OCI-LY1 (cell line): ENCODE data around the gene ZNF579.

Experiments
- H2AFZ ChIP-seq: fragments of 200-600 bp; sonication (generic), shearing (Covaris generic); 2 replicates; pipeline ENCODE4 v1.6.0; 2014; ENCODE audit warnings: antibody characterized with exemption, mild to moderate bottlenecking, low read length
- H3F3A ChIP-seq: fragments of 200-600 bp; sonication (generic), shearing (Covaris generic); 2 replicates; pipeline ENCODE4 v1.6.0; 2014; ENCODE audit warnings: mild to moderate bottlenecking, antibody characterized with exemption, low read length, moderate library complexity; ENCODE audit not compliant: insufficient read depth
- H3K27ac ChIP-seq: fragments of 200-600 bp; sonication (generic); 2 replicates; pipeline ENCODE4 v1.5.1; 2014; ENCODE audit warnings: low read length, mixed run types, mild to moderate bottlenecking, low read depth; ENCODE audit not compliant: poor library complexity, severe bottlenecking
- H3K27me3 ChIP-seq: fragments of 200-600 bp; sonication (generic); 2 replicates; pipeline ENCODE4 v1.6.0; 2014; ENCODE audit warnings: antibody characterized with exemption, mild to moderate bottlenecking, low read length, moderate library complexity; ENCODE audit not compliant: insufficient read depth
- H3K36me3 ChIP-seq: fragments of 200-600 bp; sonication (generic); 2 replicates; pipeline ENCODE4 v1.6.1; 2014; ENCODE audit warnings: mild to moderate bottlenecking, antibody characterized with exemption, low read length, moderate library complexity, mixed read lengths; ENCODE audit not compliant: insufficient read depth
- H3K4me1 ChIP-seq: fragments of 200-600 bp; sonication (generic); 2 replicates; pipeline ENCODE4 v1.5.1; 2014; ENCODE audit warnings: mild to moderate bottlenecking, low read length, moderate library complexity; ENCODE audit not compliant: insufficient read depth, severe bottlenecking
- H3K4me2 ChIP-seq: fragments of 200-600 bp; sonication (generic), shearing (Covaris generic); 2 replicates; pipeline ENCODE4 v1.6.1; 2014; ENCODE audit warnings: low read length
- H3K4me3 ChIP-seq: fragments of 200-600 bp; sonication (generic); 2 replicates; pipeline ENCODE4 v1.5.1; 2014; ENCODE audit warnings: low read length, low read depth, mild to moderate bottlenecking, mixed read lengths; ENCODE audit not compliant: poor library complexity, severe bottlenecking
- H3K79me2 ChIP-seq: fragments of 200-600 bp; shearing (Covaris generic); 2 replicates; pipeline ENCODE4 v1.6.1; 2016; ENCODE audit warnings: mixed run types, low read length, mixed read lengths; ENCODE audit not compliant: insufficient read depth
- H3K9ac ChIP-seq: fragments of 200-600 bp; sonication (generic), shearing (Covaris generic); 2 replicates; pipeline ENCODE4 v1.6.1; 2014; ENCODE audit warnings: mild to moderate bottlenecking, low read length, mixed read lengths
- H3K9me2 ChIP-seq: fragments of 200-600 bp; sonication (generic), shearing (Covaris generic); 2 replicates; pipeline ENCODE4 v1.6.1; 2014; ENCODE audit warnings: low read depth, mild to moderate bottlenecking, low read length, mixed read lengths
- H3K9me3 ChIP-seq: fragments of 200-600 bp; shearing (Covaris generic); 2 replicates; pipeline ENCODE4 v1.6.1; 2014; ENCODE audit warnings: low read length, mixed read lengths
- H4K20me1 ChIP-seq: fragments of 200-600 bp; sonication (generic), shearing (Covaris generic); 2 replicates; pipeline ENCODE4 v1.6.0; 2016; ENCODE audit warnings: mild to moderate bottlenecking, low read length; ENCODE audit not compliant: insufficient read depth
- EZH2 ChIP-seq: fragments of 200-600 bp; sonication (generic), shearing (Covaris generic); IDR thresholded peaks from 2 replicates; pipeline ENCODE4 v1.8.0; 2017; ENCODE audit warnings: borderline replicate concordance, mixed run types, mild to moderate bottlenecking, antibody characterized with exemption, low read length, moderate library complexity, mixed read lengths
- TF ChIP-seq, protein P1 (sequence below): fragments of 200-600 bp; sonication (generic), shearing (Covaris generic); IDR thresholded peaks from 2 replicates; pipeline ENCODE4 v1.5.1; 2017; ENCODE audit warnings: mild to moderate bottlenecking, antibody characterized with exemption, low read length, moderate library complexity, mixed read lengths

The ZNF579 gene

DNA sequence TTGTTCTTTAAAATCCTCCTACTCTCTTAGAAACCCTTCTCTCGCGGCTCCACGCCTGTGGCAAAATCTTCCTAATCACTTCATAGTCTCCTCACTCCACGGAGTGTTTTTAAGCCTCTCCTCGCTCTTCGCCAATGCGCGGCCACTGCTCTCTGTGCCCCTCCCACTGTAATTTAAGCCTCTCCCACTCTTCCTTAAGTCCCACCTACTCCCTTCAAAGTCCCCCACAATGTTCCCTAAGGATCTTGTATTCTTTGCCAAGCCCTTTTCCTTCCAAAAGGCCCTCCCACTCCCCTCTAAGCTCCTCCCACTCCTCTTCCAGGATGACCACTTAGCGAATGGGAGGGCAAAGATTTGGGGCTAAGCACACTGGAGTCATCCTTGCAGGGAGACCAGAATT is 17.4 kb upstream of the ZNF579 start:
- Histone ChIP-seq H3K9me3 (no peaks in the 10 kb centered on the region), H4K20me1 (no peaks in the 10 kb centered on the region), H3K4me2 (no peak overlapping the region), H3K36me3 (peaks cover 20% of the 10 kb centered on the region), H3F3A (no peaks in the 10 kb centered on the region), H3K4me1 (peaks cover 11% of the 10 kb centered on the region), H3K9me2 (no peaks in the 10 kb centered on the region), H3K4me3 (no peak overlapping the region), H3K27me3 (no peaks in the 10 kb centered on the region), H3K79me2 (no peaks in the 10 kb centered on the region), H3K27ac (no peak overlapping the region), H3K9ac (no peak overlapping the region), H2AFZ (no peak overlapping the region)
- TF ChIP-seq, protein P1, sequence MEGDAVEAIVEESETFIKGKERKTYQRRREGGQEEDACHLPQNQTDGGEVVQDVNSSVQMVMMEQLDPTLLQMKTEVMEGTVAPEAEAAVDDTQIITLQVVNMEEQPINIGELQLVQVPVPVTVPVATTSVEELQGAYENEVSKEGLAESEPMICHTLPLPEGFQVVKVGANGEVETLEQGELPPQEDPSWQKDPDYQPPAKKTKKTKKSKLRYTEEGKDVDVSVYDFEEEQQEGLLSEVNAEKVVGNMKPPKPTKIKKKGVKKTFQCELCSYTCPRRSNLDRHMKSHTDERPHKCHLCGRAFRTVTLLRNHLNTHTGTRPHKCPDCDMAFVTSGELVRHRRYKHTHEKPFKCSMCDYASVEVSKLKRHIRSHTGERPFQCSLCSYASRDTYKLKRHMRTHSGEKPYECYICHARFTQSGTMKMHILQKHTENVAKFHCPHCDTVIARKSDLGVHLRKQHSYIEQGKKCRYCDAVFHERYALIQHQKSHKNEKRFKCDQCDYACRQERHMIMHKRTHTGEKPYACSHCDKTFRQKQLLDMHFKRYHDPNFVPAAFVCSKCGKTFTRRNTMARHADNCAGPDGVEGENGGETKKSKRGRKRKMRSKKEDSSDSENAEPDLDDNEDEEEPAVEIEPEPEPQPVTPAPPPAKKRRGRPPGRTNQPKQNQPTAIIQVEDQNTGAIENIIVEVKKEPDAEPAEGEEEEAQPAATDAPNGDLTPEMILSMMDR: no peak

DNA sequence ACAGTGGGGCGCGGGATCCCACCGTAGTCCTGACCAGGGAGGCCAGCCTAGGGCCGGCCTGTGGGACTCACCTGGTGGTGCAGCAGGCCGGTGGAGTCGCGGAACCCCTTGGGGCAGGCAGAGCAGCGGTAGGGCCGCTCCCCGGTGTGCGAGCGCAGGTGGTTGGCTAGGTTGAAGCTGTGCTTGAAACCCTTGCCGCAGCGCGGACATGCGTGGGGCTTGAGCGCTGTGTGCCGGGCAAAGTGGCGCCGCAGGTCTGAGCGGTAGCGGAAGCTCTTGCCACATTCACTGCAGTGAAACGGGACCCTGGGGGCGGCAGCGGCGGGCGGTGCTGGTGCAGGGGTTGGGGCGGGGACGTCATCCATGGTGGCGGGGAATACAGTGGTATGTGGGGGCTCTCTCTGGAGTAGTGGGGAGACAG is 16.9 kb upstream of the ZNF579 start:
- Histone ChIP-seq H3K36me3 (peaks cover 20% of the 10 kb centered on the region), H3K9ac (no peak overlapping the region), H3K27me3 (no peaks in the 10 kb centered on the region), H3K27ac (no peak overlapping the region), H3K79me2 (no peaks in the 10 kb centered on the region), H3K9me2 (no peaks in the 10 kb centered on the region), H4K20me1 (no peaks in the 10 kb centered on the region), H3K4me3 (no peak overlapping the region), H3K4me1 (peaks cover 11% of the 10 kb centered on the region), H3K4me2 (no peak overlapping the region), H2AFZ (no peak overlapping the region), H3F3A (no peaks in the 10 kb centered on the region), H3K9me3 (no peaks in the 10 kb centered on the region)
- no peak for TF ChIP-seq EZH2
- TF ChIP-seq, protein P1: no peak

DNA sequence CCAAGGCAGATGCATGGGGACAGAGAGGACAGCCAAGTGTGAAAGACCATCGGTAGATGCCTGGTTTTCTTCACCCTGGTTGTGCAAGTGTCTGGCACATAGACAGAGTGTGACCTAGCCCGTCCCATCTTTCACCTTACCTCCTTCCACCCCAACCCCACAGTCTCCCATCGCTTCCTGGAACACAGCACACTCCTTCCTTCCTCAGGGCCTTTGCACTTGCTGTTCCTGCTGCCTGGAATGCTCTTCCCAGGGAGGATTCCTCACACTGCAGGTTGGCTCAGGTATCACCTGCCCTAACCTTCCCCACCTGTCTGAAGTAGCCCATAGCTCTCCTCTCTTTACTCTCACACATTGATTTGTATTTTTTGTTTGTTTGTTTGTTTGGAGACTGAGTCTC is 15.7 kb upstream of the ZNF579 start:
- no peak for TF ChIP-seq EZH2
- TF ChIP-seq, protein P1: no peak
- no peaks in the 10 kb centered on the region for H4K20me1 ChIP-seq
- H3K36me3 ChIP-seq: peaks cover 20% of the 10 kb centered on the region

More for the DNA sequence above, 15.7 kb upstream of the ZNF579 start:
- H3K4me1 ChIP-seq: peaks cover 9% of the 10 kb centered on the region
- H3K27ac ChIP-seq: no peak overlapping the region
- no peak overlapping the region for H3K4me2 ChIP-seq
- no peaks in the 10 kb centered on the region for H3K9me2 ChIP-seq
- H2AFZ ChIP-seq: no peak overlapping the region
- H3K27me3 ChIP-seq: no peaks in the 10 kb centered on the region
- H3K4me3 ChIP-seq: no peak overlapping the region
- no peaks in the 10 kb centered on the region for H3K9me3 ChIP-seq
- H3K79me2 ChIP-seq: no peaks in the 10 kb centered on the region
- no peak overlapping the region for H3K9ac ChIP-seq
- no peaks in the 10 kb centered on the region for H3F3A ChIP-seq
